DOHH2 (cell line): ENCODE measurements around the gene MYO18B.
A peak's percentile ranks its signal among the peaks of the same experiment; 100 is the strongest.
"Not testable (repeated sequence)": the region's sequence is repeated elsewhere in the genome, so short reads cannot be mapped to it uniquely, and the experiment has no call there.

Source experiments
- H3F3A ChIP-seq: fragments of 200-600 bp; sonication (generic), shearing (Covaris generic); 2 replicates; pipeline ENCODE4 v1.6.0; 2016; ENCODE audit warnings: antibody characterized with exemption, mild to moderate bottlenecking; ENCODE audit not compliant: control insufficient read depth, insufficient read depth
- H3K27ac ChIP-seq: fragments of 200-600 bp; sonication (generic); 2 replicates; pipeline ENCODE4 v1.5.1; 2014; ENCODE audit warnings: low read depth, mild to moderate bottlenecking, low read length, moderate library complexity
- H3K27me3 ChIP-seq: fragments of 200-600 bp; sonication (generic); 2 replicates; pipeline ENCODE4 v1.6.1; 2014; ENCODE audit warnings: mild to moderate bottlenecking, low read length, mixed read lengths; ENCODE audit not compliant: control insufficient read depth
- H3K36me3 ChIP-seq: fragments of 200-600 bp; sonication (generic); 2 replicates; pipeline ENCODE4 v1.6.1; 2014; ENCODE audit warnings: mild to moderate bottlenecking, low read length, moderate library complexity, mixed read lengths; ENCODE audit not compliant: control insufficient read depth
- H3K4me1 ChIP-seq: fragments of 200-600 bp; sonication (generic); 2 replicates; pipeline ENCODE4 v1.6.1; 2014; ENCODE audit warnings: mild to moderate bottlenecking, low read length, mixed read lengths; ENCODE audit not compliant: control insufficient read depth
- H3K4me2 ChIP-seq: fragments of 200-600 bp; sonication (generic); 2 replicates; pipeline ENCODE4 v1.6.0; 2014; ENCODE audit warnings: mild to moderate bottlenecking, low read length, moderate library complexity
- H3K4me3 ChIP-seq: fragments of 200-600 bp; sonication (generic); 2 replicates; pipeline ENCODE4 v1.5.1; 2014; ENCODE audit warnings: mild to moderate bottlenecking, low read length, mixed read lengths
- H3K79me2 ChIP-seq: fragments of 200-600 bp; sonication (generic); 2 replicates; pipeline ENCODE4 v1.6.1; 2014; ENCODE audit warnings: mild to moderate bottlenecking, low read length, mixed read lengths; ENCODE audit not compliant: control insufficient read depth
- H3K9me2 ChIP-seq: fragments of 200-600 bp; sonication (generic); replicated peaks from 2 replicates; pipeline ENCODE4 v1.6.1; 2014; ENCODE audit warnings: mild to moderate bottlenecking, low read length, mixed read lengths; ENCODE audit not compliant: control insufficient read depth
- H3K9me3 ChIP-seq: fragments of 200-600 bp; sonication (generic); 2 replicates; pipeline ENCODE4 v1.6.1; 2014; ENCODE audit warnings: antibody characterized with exemption, low read length, mixed read lengths; ENCODE audit not compliant: control insufficient read depth, insufficient read depth
- H4K20me1 ChIP-seq: fragments of 200-600 bp; sonication (generic); 2 replicates; pipeline ENCODE4 v1.6.0; 2014; ENCODE audit warnings: low read depth, mild to moderate bottlenecking, antibody characterized with exemption, low read length, moderate library complexity; ENCODE audit not compliant: control insufficient read depth, insufficient read depth
- CTCF ChIP-seq: fragments of 200-600 bp; sonication (generic); IDR thresholded peaks from one replicate; pipeline ENCODE4 v1.5.1; 2014; ENCODE audit warnings: antibody characterized with exemption, mild to moderate bottlenecking, low read depth, low read length; ENCODE audit not compliant: poor library complexity, severe bottlenecking
- EZH2phosphoT487 ChIP-seq: fragments of 200-600 bp; sonication (generic); IDR thresholded peaks from 2 replicates; pipeline ENCODE4 v1.6.1; 2017; ENCODE audit warnings: borderline replicate concordance, mild to moderate bottlenecking, antibody characterized with exemption, low read length, moderate library complexity, mixed read lengths

Gene MYO18B

GRCh38 chr22:25979968-25980367 lies 238.0 kb downstream of the MYO18B start:
- H4K20me1 ChIP-seq, result no peaks in the 10 kb centered on the region
- H3K79me2 ChIP-seq, result no peaks in the 10 kb centered on the region
- H3K27me3 ChIP-seq, result no peaks in the 10 kb centered on the region; the same call in 1 of the 2 replicates
- H3K4me1 ChIP-seq, result no peaks in the 10 kb centered on the region
- H3F3A ChIP-seq, result no peaks in the 10 kb centered on the region
- no peak overlapping the region for H3K4me3 ChIP-seq
- no peaks in the 10 kb centered on the region for H3K9me2 ChIP-seq
- H3K9me3 ChIP-seq, result no peaks in the 10 kb centered on the region
- TF ChIP-seq CTCF (no peak), EZH2phosphoT487 (no peak)
- no peak overlapping the region for H3K4me2 ChIP-seq
- H3K36me3 ChIP-seq, result no peaks in the 10 kb centered on the region
- H3K27ac ChIP-seq, result no peak overlapping the region

DNA sequence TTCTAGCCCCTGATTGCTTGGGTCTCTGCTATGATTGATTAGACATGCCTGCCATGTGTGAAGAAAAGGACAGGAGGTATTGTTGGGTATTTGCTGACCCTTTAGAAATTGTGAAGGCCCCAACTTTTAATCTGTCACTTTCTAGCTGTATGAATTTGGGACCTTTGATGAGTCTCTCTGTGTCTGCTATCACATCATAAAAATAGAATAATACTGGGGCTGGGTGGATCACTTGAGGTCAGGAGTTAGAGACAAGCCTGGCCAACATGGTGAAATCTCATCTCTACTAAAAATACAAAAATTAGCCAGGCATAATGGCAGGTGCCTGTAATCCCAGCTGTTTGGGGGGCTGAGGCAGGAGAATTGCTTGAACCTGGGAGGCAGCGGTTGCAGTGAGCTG lies 242.9 kb downstream of the MYO18B start:
- H3K4me2 ChIP-seq, H3K27me3 ChIP-seq: not testable (repeated sequence)

DNA sequence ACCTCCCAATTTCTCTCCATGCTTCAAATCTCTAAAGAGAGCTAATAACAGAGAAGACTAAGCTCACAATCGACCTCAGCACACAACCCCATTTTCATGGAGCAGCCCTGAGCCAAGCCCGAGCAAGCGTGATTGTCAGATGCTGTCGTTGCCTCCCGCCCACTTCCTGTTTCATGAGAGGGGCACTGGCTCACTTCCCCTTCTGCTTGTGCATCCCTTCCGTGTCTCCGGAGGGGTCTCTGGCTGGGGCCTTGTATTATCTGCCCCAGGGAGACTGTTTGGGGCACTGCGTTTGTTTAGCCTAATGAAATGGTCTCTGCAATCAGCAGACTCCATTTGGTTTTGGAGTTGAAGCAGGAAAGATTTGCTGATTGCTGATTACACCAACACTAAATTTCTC lies 246.0 kb downstream of the MYO18B start:
- H4K20me1 ChIP-seq, result no peaks in the 10 kb centered on the region
- H3K4me1 ChIP-seq, result peaks cover 8% of the 10 kb centered on the region
- no peaks in the 10 kb centered on the region for H3K9me2 ChIP-seq
- no peaks in the 10 kb centered on the region for H3K36me3 ChIP-seq
- no peak overlapping the region for H3K4me3 ChIP-seq
- H3K27me3 ChIP-seq, result no peaks in the 10 kb centered on the region
- H3K9me3 ChIP-seq, result no peaks in the 10 kb centered on the region
- H3K79me2 ChIP-seq, result no peaks in the 10 kb centered on the region
- no peak overlapping the region for H3K27ac ChIP-seq
- no peaks in the 10 kb centered on the region for H3F3A ChIP-seq
- H3K4me2 ChIP-seq, result peak overlapping the region; percentile 40
- TF ChIP-seq EZH2phosphoT487, result no peak
- TF ChIP-seq CTCF, result no peak

More for the DNA sequence above, 242.9 kb downstream of the MYO18B start:
- H3K4me3 ChIP-seq, H3K36me3 ChIP-seq, H3K27ac ChIP-seq, H3K9me3 ChIP-seq, H4K20me1 ChIP-seq, H3K4me1 ChIP-seq, H3K9me2 ChIP-seq, H3K79me2 ChIP-seq, H3F3A ChIP-seq: not testable (repeated sequence)

DNA sequence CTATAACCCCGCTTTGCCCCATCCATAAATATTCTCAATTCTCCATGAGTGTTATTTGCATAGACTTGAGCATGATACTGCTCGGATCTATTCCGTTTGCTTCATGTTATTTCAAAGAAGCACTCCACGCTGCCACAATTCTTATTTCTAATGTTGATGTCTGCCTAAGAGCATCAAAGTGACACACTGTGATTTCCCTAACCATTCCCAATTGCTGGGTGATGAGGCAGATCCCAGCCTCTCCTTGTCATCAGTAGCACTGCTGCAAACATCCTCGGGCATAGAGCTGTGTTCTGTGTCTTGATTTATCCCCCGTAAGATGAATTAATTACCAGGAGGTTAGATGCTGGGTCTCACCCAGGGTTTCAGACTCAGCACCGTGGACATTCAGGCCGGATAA lies 249.0 kb downstream of the MYO18B start:
- H3K36me3 ChIP-seq, result no peaks in the 10 kb centered on the region
- no peaks in the 10 kb centered on the region for H3K9me3 ChIP-seq
- H3K79me2 ChIP-seq, result no peaks in the 10 kb centered on the region
- no peaks in the 10 kb centered on the region for H3K9me2 ChIP-seq
- no peak overlapping the region for H3K4me3 ChIP-seq
- H3K4me1 ChIP-seq, result peaks cover 8% of the 10 kb centered on the region
- no peak overlapping the region for H3K4me2 ChIP-seq
- TF ChIP-seq EZH2phosphoT487, result no peak
- no peak for TF ChIP-seq CTCF
- no peaks in the 10 kb centered on the region for H4K20me1 ChIP-seq
- no peaks in the 10 kb centered on the region for H3F3A ChIP-seq
- H3K27ac ChIP-seq, result no peak overlapping the region
- no peaks in the 10 kb centered on the region for H3K27me3 ChIP-seq
